Uterus (tissue), 2 donors: ENCODE data around the gene HOXC6.

ENCODE experiments used
- CTCF ChIP-seq, 4 experiments: fragments of 200-600 bp in 2 of 4; fragments of 450-650 bp in 2 of 4; sonication (generic) in 2 of 4; IDR thresholded peaks; one replicate each; pipeline ENCODE4 v1.5.1; 2016 to 2019; ENCODE audit warnings: antibody characterized with exemption in 4 of 4, mild to moderate bottlenecking in 2 of 4, moderate library complexity in 1 of 4
- POLR2A ChIP-seq, 2 donors: fragments of 450-650 bp; IDR thresholded peaks; one replicate each; pipeline ENCODE4 v1.6.1; 2016; ENCODE audit warnings: antibody characterized with exemption in 2 of 2, mild to moderate bottlenecking in 1 of 2, moderate library complexity in 1 of 2

- TF ChIP-seq CTCF (IDR thresholded peaks at IDR 0.05) (no peak), POLR2A (IDR thresholded peaks at IDR 0.05) (no peak)
Observed at GRCh38 chr12:54047964-54048303, 19.7 kb downstream of the HOXC6 start.
